Spleen (tissue), 7 donors: ENCODE results near the gene NAGLU.

ENCODE experiments used
- POLR2A ChIP-seq, 3 donors: fragments of 450-650 bp; IDR thresholded peaks; one replicate each; pipeline ENCODE4 v1.5.1; 2017; ENCODE audit warnings: antibody characterized with exemption in 3 of 3, mild to moderate bottlenecking in 1 of 3
- TF ChIP-seq, protein P1 (sequence below), 11 experiments: fragments of 200-600 bp in 7 of 11; fragments of 450-650 bp in 4 of 11; sonication (generic) in 4 of 11; IDR thresholded peaks in 8 of 11; conservative IDR thresholded peaks in 3 of 11; 1 replicate in 7 of 11; 2 replicates in 4 of 11; pipeline versions ENCODE4 v1.4.0 to v1.8.0; 2016 to 2021; ENCODE audit warnings: antibody characterized with exemption in 11 of 11, inconsistent platforms in 4 of 11, mild to moderate bottlenecking in 1 of 11
- donor health status: DM: no; HTN: no; CAD: no; lungs with moderate emphysema.
- donor health status: DM: no; HTN: no; CAD: no.
- donor health status: DM: no; HTN: no; CAD: no.

DNA sequence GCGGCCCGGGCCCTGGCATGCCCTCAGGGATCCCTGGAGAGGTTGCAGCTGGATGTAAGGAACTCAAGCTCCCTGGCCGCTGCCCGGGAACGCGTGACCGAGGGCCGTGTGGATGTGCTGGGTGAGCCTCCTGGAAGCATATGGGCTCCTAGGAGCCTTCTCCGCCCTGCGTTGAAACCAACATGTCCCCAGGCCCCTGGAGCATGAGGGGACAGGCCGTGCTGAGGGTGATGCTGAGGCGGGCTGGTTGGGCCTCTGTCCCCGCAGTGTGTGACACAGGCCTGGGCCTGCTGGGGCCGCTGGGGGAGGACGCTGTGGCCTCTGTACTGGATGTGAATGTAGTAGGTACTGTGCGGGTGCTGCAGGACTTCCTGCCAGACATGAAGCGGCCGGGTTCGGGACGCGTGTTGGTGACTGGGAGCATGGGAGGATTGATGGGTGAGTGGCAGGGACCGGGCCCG lies 11.0 kb downstream of the NAGLU start:
- no peak for TF ChIP-seq POLR2A (IDR thresholded peaks at IDR 0.05)
- TF ChIP-seq, protein P1, sequence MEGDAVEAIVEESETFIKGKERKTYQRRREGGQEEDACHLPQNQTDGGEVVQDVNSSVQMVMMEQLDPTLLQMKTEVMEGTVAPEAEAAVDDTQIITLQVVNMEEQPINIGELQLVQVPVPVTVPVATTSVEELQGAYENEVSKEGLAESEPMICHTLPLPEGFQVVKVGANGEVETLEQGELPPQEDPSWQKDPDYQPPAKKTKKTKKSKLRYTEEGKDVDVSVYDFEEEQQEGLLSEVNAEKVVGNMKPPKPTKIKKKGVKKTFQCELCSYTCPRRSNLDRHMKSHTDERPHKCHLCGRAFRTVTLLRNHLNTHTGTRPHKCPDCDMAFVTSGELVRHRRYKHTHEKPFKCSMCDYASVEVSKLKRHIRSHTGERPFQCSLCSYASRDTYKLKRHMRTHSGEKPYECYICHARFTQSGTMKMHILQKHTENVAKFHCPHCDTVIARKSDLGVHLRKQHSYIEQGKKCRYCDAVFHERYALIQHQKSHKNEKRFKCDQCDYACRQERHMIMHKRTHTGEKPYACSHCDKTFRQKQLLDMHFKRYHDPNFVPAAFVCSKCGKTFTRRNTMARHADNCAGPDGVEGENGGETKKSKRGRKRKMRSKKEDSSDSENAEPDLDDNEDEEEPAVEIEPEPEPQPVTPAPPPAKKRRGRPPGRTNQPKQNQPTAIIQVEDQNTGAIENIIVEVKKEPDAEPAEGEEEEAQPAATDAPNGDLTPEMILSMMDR (IDR thresholded peaks at IDR 0.05 in 8 of 11, conservative IDR thresholded peaks at IDR 0.05 in 3 of 11) = no peak
